HepG2 (cell line): ENCODE data around the gene CDKN1A. TPM values are rescaled to one million over a fixed set of nuclear protein-coding genes. Genes with fewer than 3 reads are reported as not detected.

Experiments
- CENPX ChIP-seq: sonication (generic); formaldehyde crosslinking; IDR thresholded peaks from 2 replicates; pipeline ENCODE4 v1.9.0; 2021; ENCODE audit warnings: mild to moderate bottlenecking, missing genetic modification reagents, moderate library complexity
- FOSL1 ChIP-seq: sonication (generic); formaldehyde crosslinking; IDR thresholded peaks from 2 replicates; pipeline ENCODE4 v1.9.0; 2021; ENCODE audit warnings: missing genetic modification reagents, borderline replicate concordance
- HMG20B ChIP-seq: conservative IDR thresholded peaks from 2 replicates; pipeline ENCODE4 v1.6.1; 2016; ENCODE audit warnings: missing genetic modification reagents, missing compliant biosample characterization
- HOXA5 ChIP-seq: sonication (generic); formaldehyde crosslinking; IDR thresholded peaks from 2 replicates; pipeline ENCODE4 v1.4.0; 2020; ENCODE audit warnings: missing genetic modification reagents
- KLF11 ChIP-seq: IDR thresholded peaks from 2 replicates; pipeline ENCODE4 v1.6.1; 2016; ENCODE audit warnings: missing compliant biosample characterization
- KLF12 ChIP-seq: sonication (generic); formaldehyde crosslinking; IDR thresholded peaks from 2 replicates; pipeline ENCODE4 v1.4.0; 2020; ENCODE audit warnings: missing genetic modification reagents, borderline replicate concordance
- MXD4 ChIP-seq: IDR thresholded peaks from 2 replicates; pipeline ENCODE4 v1.6.1; 2016; ENCODE audit warnings: mild to moderate bottlenecking, missing biosample characterization, missing genetic modification reagents
- ZNF264 ChIP-seq: sonication (generic); formaldehyde crosslinking; IDR thresholded peaks from 2 replicates; pipeline ENCODE4 v1.4.0; 2020; ENCODE audit warnings: missing genetic modification reagents
- ZNF512B ChIP-seq: sonication (generic); formaldehyde crosslinking; IDR thresholded peaks from 2 replicates; pipeline ENCODE4 v1.5.1; 2020; ENCODE audit warnings: missing genetic modification reagents, mild to moderate bottlenecking, borderline replicate concordance
- ZNF703 ChIP-seq: sonication (generic); formaldehyde crosslinking; IDR thresholded peaks from 2 replicates; pipeline ENCODE4 v1.5.1; 2020; ENCODE audit warnings: missing genetic modification reagents, mild to moderate bottlenecking, moderate library complexity, borderline replicate concordance
- polyA plus RNA-seq, 8 experiments: library from polyadenylated mRNA; depleted of rRNA in 3 of 8; stranded (reverse) in 7 of 8; unstranded in 1 of 8; fragments of >200 nt; fragmentation: Illumina TruSeq in 4 of 8; extraction: Trizol in 4 of 8; gene quantifications; 2 replicates each; pipeline versions ENCODE4 v1.2.1 to v1.2.3, GENCODE V29; 2011 to 2016; ENCODE audit warnings: low read depth in 4 of 8, missing spikeins in 1 of 8, mixed read lengths in 1 of 8; ENCODE audit not compliant: insufficient read depth in 1 of 8
- total RNA-seq, 5 experiments: library from RNA; depleted of rRNA; stranded (reverse); fragments of >200 nt; fragmentation: Illumina TruSeq; extraction: Trizol; gene quantifications; 2 replicates each; pipeline ENCODE4 v1.2.3, GENCODE V29; 2016; ENCODE audit warnings: low read depth in 1 of 5
- TF ChIP-seq, protein P1 (sequence below): sonication (generic); formaldehyde crosslinking; IDR thresholded peaks from 2 replicates; pipeline ENCODE4 v1.5.1; 2020; ENCODE audit warnings: missing genetic modification reagents, mild to moderate bottlenecking, borderline replicate concordance
- TF ChIP-seq, protein P2 (sequence below): sonication (generic); formaldehyde crosslinking; IDR thresholded peaks from 2 replicates; pipeline ENCODE4 v1.4.0; 2020; ENCODE audit warnings: mild to moderate bottlenecking, missing genetic modification reagents

Gene CDKN1A
- total and polyA plus RNA-seq, 2 of the 13 experiments (the other 11 are each of a cell fraction or from before 2014, with no cell fraction given), result 60.7 to 92.1 TPM

DNA sequence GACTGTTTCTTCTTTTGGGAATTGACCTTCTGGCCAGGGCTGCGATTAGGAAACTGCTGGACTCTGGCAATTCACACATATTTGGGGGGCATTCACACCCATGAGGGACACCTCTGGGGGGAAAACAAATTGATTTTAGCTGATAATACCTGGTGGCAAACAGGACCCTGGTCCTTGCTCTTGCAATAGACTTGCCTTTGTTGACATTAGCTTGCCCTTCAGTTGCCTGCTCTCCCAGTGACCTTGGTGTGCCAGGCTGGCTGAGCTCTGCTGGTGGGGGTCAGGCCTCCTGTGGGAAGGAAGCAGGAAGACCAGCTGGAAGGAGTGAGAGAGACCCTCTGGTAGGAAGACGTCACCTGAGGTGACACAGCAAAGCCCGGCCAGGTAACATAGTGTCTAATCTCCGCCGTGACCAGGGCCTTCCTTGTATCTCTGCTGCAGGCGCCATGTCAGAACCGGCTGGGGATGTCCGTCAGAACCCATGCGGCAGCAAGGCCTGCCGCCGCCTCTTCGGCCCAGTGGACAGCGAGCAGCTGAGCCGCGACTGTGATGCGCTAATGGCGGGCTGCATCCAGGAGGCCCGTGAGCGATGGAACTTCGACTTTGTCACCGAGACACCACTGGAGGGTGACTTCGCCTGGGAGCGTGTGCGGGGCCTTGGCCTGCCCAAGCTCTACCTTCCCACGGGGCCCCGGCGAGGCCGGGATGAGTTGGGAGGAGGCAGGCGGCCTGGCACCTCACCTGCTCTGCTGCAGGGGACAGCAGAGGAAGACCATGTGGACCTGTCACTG lies 5.3 kb downstream of the CDKN1A start (continued):
- TF ChIP-seq, protein P1, sequence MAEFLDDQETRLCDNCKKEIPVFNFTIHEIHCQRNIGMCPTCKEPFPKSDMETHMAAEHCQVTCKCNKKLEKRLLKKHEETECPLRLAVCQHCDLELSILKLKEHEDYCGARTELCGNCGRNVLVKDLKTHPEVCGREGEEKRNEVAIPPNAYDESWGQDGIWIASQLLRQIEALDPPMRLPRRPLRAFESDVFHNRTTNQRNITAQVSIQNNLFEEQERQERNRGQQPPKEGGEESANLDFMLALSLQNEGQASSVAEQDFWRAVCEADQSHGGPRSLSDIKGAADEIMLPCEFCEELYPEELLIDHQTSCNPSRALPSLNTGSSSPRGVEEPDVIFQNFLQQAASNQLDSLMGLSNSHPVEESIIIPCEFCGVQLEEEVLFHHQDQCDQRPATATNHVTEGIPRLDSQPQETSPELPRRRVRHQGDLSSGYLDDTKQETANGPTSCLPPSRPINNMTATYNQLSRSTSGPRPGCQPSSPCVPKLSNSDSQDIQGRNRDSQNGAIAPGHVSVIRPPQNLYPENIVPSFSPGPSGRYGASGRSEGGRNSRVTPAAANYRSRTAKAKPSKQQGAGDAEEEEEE (CRISPR knock-in tag), result 0 out of 2 replicates have a peak, but pooled peaks have one; percentile 76
- TF ChIP-seq ZNF512B, result no peak; the same call in 1 of the 2 replicates
- TF ChIP-seq CENPX, result no peak
- TF ChIP-seq FOSL1 (CRISPR knock-in tag), result no peak
- peak; percentile 65; the same call in 1 of the 2 replicates for TF ChIP-seq MXD4 (CRISPR knock-in tag)
- TF ChIP-seq, protein P2, sequence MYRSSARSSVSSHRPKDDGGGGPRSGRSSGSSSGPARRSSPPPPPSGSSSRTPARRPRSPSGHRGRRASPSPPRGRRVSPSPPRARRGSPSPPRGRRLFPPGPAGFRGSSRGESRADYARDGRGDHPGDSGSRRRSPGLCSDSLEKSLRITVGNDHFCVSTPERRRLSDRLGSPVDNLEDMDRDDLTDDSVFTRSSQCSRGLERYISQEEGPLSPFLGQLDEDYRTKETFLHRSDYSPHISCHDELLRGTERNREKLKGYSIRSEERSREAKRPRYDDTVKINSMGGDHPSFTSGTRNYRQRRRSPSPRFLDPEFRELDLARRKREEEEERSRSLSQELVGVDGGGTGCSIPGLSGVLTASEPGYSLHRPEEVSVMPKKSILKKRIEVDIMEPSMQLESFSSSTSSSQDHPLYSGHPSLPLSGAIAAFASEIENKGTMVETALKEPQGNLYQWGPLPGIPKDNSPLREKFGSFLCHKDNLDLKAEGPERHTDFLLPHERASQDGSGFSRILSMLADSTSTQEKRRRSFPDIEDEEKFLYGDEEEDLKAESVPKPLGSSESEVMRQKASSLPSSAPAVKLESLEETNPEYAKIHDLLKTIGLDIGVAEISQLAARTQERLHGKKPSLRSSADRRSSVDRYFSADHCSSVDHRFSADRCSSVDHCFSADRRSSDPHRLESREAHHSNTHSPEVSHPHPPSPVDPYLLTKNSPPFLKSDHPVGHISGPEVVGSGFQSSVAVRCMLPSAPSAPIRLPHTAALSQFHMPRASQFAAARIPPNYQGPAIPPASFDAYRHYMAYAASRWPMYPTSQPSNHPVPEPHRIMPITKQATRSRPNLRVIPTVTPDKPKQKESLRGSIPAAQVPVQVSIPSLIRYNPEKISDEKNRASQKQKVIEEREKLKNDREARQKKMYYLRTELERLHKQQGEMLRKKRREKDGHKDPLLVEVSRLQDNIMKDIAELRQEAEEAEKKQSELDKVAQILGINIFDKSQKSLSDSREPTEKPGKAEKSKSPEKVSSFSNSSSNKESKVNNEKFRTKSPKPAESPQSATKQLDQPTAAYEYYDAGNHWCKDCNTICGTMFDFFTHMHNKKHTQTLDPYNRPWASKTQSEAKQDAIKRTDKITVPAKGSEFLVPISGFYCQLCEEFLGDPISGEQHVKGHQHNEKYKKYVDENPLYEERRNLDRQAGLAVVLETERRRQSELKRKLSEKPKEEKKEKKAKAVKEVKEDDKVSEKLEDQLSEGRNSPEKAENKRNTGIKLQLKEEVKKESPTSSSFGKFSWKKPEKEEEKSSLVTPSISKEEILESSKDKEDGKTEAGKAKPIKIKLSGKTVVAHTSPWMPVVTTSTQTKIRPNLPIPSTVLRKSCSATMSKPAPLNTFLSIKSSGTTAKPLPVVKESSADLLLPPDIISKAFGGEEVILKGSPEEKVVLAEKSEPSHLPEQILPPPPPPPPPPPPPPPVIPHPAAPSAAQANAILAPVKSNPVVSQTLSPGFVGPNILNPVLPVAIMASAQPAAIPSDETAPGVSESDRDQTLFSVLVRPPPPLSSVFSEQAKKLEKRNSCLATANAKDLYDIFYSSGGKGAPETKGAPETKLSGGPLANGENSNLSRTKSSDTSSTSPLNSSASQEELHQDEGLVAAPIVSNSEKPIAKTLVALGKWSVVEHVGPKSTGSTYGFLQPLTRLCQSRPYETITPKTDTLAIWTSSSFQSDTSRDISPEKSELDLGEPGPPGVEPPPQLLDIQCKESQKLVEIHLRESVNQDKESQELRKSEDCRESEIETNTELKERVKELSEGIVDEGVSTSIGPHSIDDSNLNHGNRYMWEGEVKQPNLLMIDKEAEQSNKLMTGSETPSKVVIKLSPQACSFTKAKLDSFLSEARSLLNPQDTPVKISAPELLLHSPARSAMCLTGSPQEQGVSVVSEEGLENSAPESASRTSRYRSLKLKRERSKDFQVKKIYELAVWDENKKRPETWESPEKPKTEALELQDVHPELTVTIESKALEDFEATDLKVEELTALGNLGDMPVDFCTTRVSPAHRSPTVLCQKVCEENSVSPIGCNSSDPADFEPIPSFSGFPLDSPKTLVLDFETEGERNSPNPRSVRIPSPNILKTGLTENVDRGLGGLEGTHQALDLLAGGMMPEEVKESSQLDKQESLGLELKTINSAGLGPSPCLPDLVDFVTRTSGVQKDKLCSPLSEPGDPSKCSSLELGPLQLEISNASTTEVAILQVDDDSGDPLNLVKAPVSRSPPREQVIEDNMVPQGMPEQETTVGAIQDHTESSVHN (CRISPR knock-in tag), result peak; percentile 70; the same call in 1 of the 2 replicates
- TF ChIP-seq ZNF703, result peak; percentile 100
- TF ChIP-seq HOXA5, result peak; percentile 78
- peak; percentile 98 for TF ChIP-seq HMG20B (CRISPR knock-in tag)
- no peak for TF ChIP-seq ZNF264 (CRISPR knock-in tag)
- TF ChIP-seq KLF11 (CRISPR knock-in tag), result 0 out of 2 replicates have a peak, but pooled peaks have one; percentile 39
- no peak for TF ChIP-seq KLF12 (CRISPR knock-in tag)
